DMS153 (cell line): ENCODE data around the gene WLS.

ENCODE experiments used
- DNase-seq: peaks from one replicate; lab custom pipeline; 2025; lab: John Stamatoyannopoulos, UW

WLS gene

DNA sequence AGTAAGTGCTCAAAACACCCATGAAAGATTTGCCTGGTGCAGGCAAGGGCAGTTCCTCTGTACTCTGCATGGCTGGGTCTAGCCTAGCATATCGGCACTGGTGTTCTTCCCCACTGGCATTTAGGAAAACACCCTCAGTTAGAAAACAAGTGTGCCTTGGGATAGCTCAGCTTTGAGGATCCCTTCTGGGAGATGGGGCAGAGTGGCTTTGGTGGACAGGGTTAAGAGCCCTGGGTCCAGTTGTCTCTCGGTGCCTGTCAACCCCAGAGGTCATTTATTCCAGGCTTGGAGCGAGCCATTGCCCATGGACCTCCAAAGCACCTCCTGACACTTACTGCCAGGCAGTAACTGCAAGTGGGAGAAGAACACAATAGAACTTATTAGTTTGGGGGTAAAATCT lies 101.1 kb downstream of the WLS start:
- no peak for DNase-seq

DNA sequence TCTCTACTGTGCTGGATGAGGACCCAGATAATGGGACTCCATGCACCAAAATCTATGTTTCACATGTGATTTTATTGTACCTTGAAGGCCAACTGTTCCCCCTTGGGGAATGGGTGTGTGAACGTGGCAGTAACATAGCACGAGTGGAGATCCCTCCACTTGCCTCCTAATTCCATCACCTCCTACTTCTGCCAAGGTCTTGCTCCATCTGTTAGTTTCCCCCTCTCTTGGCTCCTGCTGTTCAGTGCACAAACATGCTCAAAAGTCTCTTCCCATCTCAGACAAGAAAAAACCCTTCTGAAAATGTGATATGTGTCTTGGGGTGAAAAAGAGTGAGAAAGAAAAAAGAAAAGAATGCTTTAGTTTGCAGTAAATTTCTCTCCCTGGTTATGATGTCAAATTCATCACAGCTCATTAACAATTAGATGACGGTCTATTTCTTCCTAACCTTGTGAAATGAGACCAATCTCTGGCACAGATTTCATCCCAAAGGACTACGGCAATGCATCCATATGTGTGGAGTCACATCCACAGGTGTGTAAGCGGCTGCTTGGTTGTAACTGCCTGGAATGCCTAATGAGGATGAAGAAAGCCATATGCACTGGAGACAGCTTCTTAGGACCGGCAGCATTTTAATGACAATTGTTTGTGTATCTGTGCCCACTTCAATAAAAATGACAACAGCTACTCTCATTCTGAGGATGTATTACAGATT lies 102.6 kb downstream of the WLS start:
- no peak for DNase-seq

DNA sequence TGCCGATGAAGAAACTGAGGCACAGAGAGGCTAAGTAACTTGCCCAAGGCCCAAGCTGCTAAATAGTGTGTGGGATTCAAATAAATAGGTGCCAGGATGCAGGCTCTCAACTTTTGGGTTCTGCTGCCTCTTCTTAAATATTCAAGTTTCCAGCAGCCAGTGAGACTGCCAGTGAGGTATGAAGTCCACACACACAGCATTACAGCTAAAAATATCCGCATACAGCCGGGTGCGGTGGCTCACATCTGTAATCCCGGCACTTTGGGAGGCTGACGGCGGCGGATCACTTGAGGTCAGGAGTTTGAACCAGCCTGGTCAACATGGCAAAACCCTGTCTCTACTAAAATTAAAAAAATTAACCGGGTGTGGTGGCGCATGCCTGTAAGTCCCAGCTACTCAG lies 103.5 kb downstream of the WLS start:
- DNase-seq: no peak

DNA sequence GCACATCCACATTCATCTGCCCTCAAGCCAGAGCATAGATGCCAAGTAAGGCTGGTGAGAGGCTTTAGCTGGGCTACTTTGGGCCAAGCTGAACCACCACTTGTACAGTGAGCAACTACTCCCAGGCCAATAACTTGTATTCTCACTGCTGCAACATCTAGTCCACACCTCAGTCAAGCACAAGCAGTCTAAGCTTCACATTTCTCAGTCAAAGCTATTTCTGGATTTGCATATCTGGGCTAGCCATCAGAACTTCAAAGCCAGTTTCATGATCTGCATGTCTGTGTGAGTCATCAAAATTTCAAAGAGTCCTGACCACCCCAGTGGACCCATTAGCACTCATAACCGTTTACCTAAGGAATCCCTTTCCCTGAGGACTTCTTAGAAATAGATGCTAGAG lies 104.2 kb downstream of the WLS start:
- DNase-seq: no peak

DNA sequence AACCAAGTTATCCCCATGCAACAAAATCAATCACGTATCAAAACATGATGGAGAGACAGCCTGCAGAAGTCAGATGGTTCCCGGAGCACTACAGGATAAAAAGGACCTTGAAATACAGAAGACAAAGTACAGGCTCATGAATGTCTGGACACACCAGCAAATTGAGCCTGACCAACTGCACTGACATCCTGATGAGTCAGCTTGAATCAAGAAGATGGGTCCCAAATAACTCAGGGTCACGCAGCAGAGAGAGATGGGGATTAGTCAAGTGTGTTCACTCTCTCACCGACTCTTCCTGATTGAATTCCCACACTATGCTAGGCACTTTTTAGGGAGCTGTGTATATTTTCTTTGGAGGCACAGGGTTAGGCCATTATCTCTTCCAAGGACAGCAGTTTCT lies 110.8 kb downstream of the WLS start:
- DNase-seq: no peak

DNA sequence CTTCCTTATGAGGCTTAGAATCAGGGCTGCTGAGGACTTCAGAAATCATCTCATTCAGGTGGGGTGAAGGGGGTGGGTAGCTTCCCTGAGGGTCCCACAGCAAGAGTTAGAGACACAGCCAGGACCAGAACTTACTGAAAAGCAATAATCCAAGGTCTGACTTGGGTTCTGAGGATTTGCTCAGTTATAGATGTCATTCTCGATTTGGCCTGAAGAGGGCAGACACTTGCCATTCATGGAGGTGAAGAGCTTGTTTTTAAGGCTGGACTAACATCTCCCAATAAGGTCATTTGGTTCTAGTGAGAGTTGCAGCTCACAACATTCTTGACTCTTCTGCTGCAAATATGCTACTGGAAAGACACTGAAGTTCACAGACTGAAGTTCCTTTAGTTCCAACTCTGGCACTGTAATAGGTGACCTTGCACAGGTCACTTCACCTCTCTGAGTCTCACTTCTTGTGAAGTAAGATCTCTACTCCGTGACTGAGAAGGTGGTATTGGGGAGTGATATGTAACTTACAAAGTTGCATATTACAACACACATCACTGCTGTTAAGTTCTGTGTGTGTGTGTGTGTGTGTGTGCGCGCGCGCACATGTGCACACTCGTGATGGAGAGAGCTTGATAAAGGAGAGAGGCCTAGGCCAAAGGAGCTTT lies 112.1 kb downstream of the WLS start:
- DNase-seq: peak; percentile 23

DNA sequence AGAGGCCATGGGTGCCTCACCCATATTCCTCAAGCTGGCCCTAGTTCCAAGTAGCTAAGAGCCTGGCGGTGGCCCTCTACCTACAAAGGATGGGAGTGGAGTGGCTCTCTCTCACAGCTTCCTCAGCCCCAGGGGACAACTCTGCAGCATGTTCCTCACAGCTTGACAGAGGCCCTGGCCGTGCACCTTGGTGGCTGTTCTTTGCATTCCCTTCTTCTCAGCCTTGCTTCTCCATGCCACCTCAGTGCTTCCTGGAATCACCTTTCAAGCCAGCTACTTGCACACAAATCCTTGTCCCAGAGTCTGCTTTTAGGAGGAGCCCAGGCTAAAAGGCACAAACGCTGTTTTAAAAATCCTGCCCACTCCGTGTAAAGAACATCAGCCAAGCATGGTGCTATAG lies 112.9 kb downstream of the WLS start:
- DNase-seq: no peak

DNA sequence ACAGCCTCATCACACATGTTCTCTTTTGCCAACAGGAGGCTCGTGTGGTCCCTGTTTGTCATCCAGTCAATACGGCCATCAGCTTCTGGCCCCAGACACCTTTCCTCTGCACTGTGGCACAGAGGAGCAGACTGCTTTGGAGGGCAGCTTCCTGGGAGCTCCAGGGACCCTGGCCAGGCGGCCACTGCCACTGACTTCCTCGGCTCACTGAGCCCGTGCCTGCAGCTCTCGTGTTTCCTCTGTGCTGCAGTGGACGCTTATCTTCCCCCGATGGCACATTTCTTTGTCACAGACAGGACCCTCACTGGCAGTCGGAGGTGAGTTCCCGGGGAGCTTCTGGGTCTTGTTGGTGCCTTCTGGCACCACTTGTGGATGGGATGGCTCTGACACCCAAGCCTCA lies 114.9 kb downstream of the WLS start:
- no peak for DNase-seq

DNA sequence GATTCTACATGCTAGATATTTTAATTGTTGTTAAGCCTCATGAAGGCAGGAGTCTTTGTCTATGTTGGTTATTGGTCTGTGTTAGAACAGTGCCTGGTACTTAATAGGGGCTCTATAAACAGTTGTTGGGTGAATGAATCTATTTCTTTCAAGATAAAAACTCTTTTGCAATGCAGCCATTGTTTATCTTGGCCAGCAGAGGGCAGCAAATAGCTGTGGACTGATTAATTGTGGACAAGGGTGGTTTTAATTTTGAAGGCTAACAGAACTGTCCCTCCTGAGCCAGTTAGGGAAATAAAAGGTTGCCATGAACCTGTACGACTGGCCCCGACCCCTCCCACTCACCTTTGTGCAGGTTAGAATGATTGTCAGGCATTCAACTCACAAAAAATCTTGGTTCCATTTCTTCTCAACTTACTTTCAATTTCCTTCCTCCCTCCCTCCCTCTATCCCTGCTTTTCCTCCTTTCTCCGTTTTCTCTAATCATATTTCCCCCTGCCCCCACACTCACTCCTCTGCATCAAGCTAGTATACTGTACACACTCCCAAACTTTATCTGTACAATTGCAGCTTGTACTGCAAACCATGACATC lies 115.6 kb downstream of the WLS start:
- no peak for DNase-seq

DNA sequence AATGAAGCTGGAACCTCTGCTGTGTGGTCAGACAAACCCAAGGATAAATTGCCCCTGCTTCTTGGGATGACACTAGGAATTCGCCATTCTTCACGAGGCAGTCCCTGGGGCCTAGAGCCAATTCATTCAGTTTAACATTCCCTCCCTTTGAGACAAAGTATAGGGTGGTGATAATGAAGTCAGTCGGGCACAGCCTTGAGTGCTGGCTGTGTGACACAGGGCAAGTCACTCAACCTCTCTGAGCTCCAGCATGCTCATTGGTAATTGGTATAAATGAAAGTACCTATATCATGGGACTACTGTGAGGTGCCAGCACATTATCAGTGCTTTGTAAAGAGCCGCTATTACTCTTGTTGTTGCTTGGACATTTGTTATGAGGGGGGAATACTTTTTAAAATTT lies 117.0 kb downstream of the WLS start:
- no peak for DNase-seq

DNA sequence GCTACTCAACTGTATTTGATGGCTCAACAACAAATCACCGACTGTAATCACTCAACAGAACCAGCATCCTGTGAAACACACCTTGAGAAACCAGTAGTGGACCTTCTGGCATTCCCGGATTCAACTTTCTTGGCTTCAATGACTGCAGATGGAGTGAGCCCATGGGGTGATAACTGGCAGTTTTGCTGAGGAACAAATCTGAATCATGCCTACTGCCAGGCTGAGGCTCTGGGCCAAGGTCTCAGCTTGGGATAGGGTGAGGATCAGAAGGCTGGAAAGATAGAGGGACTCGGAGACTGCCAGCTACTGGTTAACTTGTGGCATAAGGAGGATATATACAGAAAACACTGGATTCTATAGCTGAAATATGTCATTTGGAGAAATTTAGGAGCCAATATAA lies 118.4 kb downstream of the WLS start:
- no peak for DNase-seq

DNA sequence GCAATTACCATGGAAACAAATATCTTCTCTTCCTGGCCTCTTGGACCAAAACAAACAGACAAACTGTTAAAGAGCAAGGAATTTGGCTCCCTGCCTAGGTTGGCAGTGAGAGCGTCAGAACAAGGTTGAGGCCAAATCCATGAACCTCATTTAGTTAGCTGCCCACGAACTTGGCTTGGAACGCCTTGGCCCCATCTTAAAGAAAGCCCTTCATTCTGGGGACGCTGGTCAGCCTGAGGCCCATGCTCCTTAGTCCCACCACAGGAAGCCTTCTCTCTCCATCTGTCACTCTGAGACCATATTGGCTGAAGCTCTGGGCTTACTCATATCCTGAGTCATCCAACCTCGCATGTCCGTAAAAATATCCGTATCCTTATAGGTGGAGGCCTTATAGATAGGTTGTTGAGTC lies 119.5 kb downstream of the WLS start:
- no peak for DNase-seq

DNA sequence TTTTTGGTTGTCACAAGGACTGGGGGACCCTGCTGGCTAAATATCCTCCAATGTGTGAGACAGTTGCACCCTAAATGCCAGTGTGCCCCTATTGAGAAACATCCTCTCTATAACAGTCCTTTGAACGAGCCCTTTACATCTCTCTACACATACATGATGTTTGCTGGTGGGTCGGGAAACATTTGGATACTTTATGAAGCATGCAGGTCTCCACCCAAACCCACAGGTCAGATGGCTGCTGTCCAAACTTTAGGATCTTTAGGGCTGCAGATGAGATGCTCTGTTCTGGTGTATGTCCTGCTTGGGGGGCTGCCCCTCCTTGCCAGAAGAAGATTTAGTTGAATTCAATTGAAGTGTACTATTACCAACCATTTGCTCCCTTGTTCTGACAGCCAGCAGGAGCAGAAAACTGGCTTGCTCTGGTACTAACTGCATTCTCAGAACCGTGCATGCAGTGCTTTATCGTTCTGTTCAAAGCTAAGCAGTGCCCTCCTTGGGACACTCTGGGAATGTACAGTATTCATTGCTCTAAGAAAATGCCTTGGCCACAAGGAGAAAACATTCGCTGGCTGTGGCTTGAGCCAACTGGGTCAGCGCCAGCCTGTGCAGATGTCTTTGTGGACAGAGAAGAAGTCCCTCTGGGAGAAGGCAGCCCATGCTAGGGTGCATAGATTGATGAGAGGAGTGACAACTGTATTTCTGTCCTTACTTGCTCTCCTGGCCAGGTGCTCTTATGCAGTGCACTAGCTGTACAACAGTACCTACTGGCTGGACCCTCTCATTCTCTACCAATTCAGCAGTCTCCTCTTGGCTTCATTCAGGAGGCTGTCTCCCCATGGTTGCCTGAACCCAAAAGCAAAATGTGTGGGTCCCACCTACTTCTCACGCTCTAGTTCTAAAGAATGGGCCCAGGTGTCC lies 120.5 kb downstream of the WLS start:
- peak; percentile 23 for DNase-seq

DNA sequence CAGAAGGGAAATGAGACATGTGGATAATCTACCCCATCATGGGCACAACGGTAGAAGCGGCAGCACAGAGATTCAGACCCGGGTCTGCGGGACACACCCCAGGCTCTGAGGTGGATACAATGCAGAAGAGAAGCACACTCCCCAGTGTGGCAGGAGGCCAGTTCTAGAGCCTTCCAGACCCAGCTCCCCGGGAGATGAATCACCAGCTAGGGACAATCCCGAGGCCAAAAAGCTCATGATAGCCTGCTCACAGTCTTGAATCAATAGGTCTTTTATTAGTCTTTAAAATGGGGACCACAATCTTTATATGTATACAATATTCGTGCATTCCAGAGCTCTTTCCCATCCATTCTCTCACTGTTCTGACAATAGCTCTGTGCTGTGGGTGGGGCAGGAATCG lies 124.6 kb downstream of the WLS start:
- DNase-seq: no peak

DNA sequence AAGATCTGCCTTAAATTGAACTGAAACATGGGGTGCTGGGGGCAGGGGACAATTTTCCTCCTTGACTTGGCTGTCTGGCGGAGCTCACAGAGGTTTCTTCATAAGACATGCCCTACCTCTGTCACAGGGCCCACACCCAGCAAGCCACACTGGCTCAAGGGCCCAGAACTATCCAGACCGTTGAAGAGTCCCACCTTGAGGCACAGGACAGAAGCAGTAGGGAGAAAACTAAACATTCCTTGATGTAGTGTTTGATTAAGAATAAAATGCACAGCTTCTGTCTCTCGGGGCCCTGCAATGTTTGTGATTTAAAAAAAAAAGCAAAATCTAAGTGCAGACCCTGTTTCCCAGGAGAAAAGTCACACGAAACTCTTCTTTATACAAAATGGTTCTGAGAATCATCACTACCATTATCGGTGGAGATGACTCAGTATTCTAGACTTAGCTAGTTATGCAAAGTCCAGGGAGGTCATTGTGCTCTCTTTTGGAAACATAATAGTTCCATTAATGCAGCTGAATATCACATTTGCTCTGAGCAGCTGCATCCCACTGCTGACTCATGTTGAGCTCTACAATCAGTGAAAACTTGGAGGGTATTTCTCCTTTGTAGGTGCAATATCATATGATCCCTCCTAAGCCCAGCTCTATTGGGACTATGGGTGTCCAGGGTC lies 128.3 kb downstream of the WLS start:
- DNase-seq: no peak

DNA sequence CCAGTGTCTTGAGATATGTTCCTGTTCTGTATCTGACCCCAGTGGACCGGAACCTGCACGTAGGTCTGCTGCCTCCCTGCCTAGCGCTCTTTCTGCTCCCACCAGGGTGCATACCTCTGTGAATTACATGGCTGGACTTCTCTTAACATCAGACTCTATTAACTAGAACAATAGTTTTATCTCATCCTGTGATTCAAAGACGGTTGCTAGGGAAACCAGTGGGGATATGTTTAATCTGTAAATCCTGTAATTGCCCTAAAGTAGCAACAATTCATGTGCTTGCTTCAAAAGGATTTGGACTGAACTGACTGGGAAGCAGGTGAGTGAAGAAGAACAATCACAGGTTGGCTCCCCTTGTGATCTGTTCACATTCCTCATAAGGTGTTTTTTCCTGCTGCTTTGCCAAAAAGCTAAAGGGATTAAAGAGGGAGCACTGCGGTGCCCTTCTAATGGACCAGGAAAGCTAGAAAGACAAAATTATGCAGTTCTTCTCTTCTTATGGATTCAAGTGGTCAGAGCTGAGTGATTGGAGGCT lies 129.2 kb downstream of the WLS start:
- DNase-seq: no peak

DNA sequence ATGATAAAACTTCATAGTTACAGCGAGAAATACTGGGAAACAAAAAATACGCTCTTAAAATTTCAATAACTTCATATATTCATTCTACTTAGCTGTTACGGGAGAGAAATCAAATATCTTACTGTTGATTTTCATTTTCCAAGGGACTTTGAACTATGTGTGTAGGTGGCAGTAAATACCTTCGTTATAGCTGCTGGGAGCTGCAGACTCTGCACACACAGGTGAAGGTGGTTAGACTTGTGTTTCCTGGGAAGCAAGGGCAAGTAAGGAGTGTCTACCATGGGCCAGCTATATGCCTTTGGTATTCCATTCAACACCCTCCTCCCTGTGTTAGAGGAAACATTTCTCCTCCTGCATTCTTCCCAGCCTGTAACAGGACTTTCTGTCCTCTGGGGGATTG lies 130.5 kb downstream of the WLS start:
- DNase-seq: no peak

DNA sequence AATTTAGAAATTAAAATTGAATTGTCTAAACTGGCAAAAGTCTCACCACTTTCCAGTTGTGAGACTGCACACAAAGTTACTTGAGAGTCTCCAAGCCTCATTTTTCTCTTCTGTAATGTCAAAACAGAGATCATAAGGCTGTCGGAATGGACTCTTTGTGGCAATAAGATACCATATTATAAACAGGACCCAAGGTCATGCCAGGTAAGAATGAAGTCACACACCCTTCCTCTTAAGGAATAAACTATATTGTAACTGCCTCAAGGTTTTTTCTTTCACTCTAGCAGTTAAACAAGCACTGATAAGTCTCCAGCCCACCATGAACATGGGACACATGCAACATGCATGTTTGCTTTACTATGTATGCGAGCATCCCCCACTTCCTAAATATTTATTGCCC lies 131.8 kb downstream of the WLS start:
- no peak for DNase-seq

DNA sequence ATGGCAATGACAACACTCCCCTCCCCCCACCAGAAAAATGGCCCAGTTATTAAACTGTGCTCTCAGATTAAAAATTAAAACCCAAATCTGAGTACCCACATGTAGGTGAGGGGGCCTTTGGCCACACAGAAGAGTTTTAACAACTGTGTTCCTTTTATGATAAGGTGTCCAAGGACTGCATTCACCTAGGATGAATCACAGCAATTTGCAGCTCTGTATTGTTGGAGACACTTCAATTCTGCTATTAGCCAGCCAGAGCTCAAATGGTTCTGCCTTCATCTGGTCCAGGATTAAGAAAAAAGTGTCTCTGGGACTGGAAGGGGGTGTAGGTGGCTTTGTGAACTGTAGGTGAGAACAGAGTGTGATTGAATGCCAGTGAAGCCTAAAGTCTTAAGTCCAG lies 138.6 kb downstream of the WLS start:
- no peak for DNase-seq

DNA sequence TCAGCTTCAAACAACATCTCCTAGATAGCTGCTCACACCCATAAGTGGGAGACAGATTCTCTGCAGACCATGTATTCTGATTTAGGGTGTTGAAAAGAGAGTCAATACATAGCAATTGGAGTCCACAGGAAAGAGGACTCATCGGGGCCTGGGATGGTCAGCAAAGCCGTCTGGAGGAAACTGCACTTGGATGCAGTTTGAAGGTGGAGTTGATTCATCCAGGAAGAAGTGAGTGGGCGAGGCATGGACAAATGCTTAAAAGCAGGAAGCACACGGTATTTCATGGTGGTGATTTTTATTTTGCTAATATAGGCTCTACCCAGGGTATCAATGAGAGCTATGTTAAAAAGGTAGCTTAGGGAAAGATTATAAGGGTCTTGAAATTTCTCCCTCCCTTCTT lies 145.1 kb downstream of the WLS start:
- no peak for DNase-seq

DNA sequence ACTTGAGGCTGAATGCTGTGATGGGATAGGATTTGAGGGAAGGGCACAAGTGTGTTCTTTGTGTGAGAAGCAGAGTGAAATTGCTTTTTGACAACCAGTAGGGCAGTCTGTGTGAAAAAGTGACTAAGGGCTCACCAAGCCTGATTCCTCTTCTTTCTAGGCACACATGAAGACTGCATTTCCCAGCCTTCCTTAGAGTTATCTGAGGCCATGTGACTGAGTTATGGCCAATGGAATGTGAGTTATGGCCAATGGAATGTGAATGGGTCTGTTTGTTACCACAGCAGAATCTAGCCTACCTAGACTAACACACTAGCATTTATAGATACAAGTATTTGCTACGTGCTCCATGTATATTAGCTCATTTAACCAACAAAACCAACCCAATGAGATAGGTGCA lies 146.6 kb downstream of the WLS start:
- no peak for DNase-seq

DNA sequence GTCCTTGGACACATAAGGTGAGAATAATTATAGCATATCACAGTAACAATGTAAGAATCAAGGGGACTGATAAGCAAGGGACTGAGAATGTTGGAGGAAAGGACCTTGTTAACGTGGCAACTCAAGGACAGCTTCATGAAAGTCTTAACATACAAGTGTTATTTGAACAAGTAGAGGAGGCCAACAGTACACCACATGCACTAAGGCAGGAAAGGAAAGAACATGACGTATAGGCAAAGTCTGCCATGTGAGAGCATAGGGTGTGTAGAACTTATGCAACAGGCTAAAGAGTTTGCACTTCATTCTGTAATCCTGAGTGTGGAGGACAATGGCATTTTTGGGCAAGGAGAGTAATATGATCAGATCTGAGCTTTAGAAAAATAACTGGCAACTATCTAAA lies 148.6 kb downstream of the WLS start:
- DNase-seq: no peak
